Measurements from ENCODE around the gene PRKCI. TPM values are rescaled to one million over a fixed set of nuclear protein-coding genes. Genes with fewer than 3 reads are reported as not detected.

The PRKCI gene
- total and polyA plus RNA-seq, 4 experiments from 2014 or later: 16.4 to 27.7 (median 18.3) TPM

DNA sequence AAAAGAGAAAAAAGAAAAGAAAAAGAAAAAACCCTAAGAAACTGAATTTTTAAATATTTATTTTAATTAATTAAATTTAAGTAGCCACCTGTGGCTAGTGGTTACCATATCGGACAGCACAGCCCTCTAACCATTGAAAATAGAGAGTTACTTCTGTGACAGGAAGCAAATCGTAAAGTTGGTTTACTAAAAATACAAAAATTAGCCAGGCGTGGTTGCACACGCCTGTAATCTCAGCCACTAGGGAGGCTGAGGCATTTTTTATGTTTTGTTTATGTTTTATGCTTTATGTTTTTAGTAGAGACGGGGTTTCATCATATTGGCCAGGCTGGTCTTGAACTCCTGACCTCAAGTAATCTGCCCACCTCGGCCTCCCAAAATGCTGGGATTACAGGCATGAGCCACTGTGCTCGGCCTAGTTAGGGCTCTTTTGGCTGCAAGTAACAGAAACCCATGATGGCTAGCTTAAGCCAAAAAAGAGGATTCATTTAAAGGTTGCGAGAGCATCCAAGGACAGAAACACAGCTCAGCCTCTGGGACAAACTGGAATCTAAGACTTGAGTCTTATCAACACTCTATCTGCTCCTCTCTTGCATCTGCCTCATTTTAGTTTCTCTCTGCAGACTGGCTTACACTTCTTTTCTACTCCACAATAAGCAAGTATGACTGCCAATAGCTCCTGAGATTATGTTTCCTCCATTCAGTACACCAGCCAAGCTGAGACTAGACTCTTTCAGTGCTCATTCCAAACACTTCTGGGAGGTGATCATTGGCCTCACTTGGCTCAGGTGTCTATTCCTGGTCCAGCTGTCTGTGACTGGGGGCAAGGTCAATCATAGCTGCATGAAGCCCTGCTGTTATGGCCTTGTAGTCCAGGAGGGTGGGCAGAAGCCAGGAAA is 128.5 kb downstream of the PRKCI start:
- H3K4me1 ChIP-seq (ENCODE audit: insufficient read depth, low read length): no peaks in the 10 kb centered on the region
- ChIA-PET CTCF (ENCODE audit: partially characterized antibody) (interaction anchor here (1.1 kb wide), 1 partner anchor 73 kb away, joined by 4 read pairs; no protein-coding TSS in a partner anchor), POLR2A (ENCODE audit: partially characterized antibody) (no interaction called here)
- H3K27ac ChIP-seq (ENCODE audit: low read depth, low read length): no peak overlapping the region
- no peaks in the 10 kb centered on the region for H3K9me3 ChIP-seq (ENCODE audit: control insufficient read depth in 1 of 2, low read length in 2 of 2)
- no peaks in the 10 kb centered on the region for H3K27me3 Mint-ChIP-seq
- no peak for DNase-seq
- peaks cover 0 to 2% (median 0%) of the 10 kb centered on the region in 8 donors for H3K9me3 Mint-ChIP-seq
- intact Hi-C loops (cut with micrococcal nuclease): no loop called here
- no peak overlapping the region for H3K4me3 Mint-ChIP-seq
- H3K27ac Mint-ChIP-seq: peak overlapping the region in 2 of 7 donors; percentile 48 to 71
- H3K36me3 ChIP-seq (ENCODE audit: insufficient read depth, low read length): no peaks in the 10 kb centered on the region
- no peaks in the 10 kb centered on the region for H3K27me3 ChIP-seq (ENCODE audit: insufficient read depth, low read length)
- no peaks in the 10 kb centered on the region for H3K36me3 Mint-ChIP-seq
- H3K4me3 ChIP-seq (ENCODE audit: low read length in 2 of 2): no peak overlapping the region
- H3K4me1 Mint-ChIP-seq: peaks cover 6 to 21% (median 11%) of the 10 kb centered on the region in 4 donors

DNA sequence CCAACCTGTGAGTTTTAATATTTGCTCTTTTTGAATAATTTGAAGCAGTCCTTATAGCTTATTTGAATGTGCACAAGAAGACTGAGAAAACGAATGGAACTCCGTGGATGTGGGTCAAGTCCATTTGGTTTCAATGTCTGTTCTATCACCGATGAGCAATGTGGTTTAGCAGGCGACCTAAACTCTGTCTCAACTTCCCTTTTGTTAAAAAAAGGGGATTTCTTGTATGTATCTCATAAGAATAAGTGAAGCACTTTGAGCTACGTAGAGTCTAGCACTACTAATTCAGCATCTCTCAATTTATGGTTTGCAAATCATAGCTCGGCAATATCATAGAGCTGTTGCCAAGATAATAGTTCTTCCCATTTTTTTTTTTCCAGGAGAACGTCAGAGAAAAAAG is 130.7 kb downstream of the PRKCI start:
- Histone ChIP-seq H3K4me1 (ENCODE audit: insufficient read depth, low read length) (peaks cover 5% of the 10 kb centered on the region), H3K27me3 (ENCODE audit: insufficient read depth, low read length) (no peaks in the 10 kb centered on the region), H3K4me3 (ENCODE audit: low read length in 2 of 2) (no peak overlapping the region), H3K27ac (ENCODE audit: low read depth, low read length) (no peak overlapping the region), H3K36me3 (ENCODE audit: insufficient read depth, low read length) (no peaks in the 10 kb centered on the region), H3K9me3 (ENCODE audit: control insufficient read depth in 1 of 2, low read length in 2 of 2) (no peaks in the 10 kb centered on the region)
- H3K9me3 Mint-ChIP-seq: peaks cover 0 to 2% (median 0%) of the 10 kb centered on the region in 8 donors
- peaks cover 11 to 36% (median 18%) of the 10 kb centered on the region in 4 donors for H3K4me1 Mint-ChIP-seq
- no peak overlapping the region for H3K4me3 Mint-ChIP-seq
- H3K27me3 Mint-ChIP-seq: no peaks in the 10 kb centered on the region
- intact Hi-C loops (cut with micrococcal nuclease): no loop called here
- POLR2A ChIA-PET (ENCODE audit: partially characterized antibody): no interaction called here
- CTCF ChIA-PET (ENCODE audit: partially characterized antibody): interaction anchor here (0.7 to 1.7 kb wide), 3 partner anchors 21 to 61 kb away, joined by 3 read pairs; no protein-coding TSS in a partner anchor
- peak in 1 of 5 donors; percentile 48 for DNase-seq
- peaks cover 0 to 1% of the 10 kb centered on the region in 2 donors for H3K36me3 Mint-ChIP-seq
- H3K27ac Mint-ChIP-seq: peak overlapping the region in 1 of 7 donors; percentile 10

DNA sequence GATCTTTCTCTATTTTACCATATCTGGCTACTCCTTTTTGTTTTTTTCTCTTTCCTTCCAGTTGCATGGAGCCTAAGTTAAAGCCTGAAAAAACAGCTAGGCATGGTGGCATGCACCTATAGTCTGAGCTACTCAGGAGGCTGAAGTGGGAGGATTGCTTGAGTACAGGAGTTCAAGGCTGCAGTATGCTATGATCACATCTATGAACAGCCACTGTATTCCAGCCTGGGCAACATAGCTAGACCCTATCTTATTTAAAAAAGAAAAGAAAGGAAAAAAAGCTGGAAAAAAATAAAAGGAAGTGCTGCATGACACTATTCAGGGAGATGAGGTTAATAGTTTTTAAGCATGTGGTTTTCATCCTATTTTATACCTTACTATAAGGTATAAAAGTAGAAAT is 131.3 kb downstream of the PRKCI start:
- Mint-ChIP-seq H3K4me1 (peaks cover 13 to 40% (median 21%) of the 10 kb centered on the region in 4 donors), H3K36me3 (peaks cover 0 to 4% of the 10 kb centered on the region in 2 donors), H3K4me3 (peak overlapping the region in 1 of 8 donors; percentile 9), H3K27ac (peak overlapping the region in 5 of 7 donors; percentile 2 to 52 (median 18)), H3K9me3 (peaks cover 0 to 2% (median 0%) of the 10 kb centered on the region in 8 donors), H3K27me3 (no peaks in the 10 kb centered on the region)
- Histone ChIP-seq H3K4me3 (ENCODE audit: low read length in 2 of 2) (no peak overlapping the region), H3K4me1 (ENCODE audit: insufficient read depth, low read length) (peaks cover 9% of the 10 kb centered on the region), H3K27ac (ENCODE audit: low read depth, low read length) (no peak overlapping the region), H3K36me3 (ENCODE audit: insufficient read depth, low read length) (no peaks in the 10 kb centered on the region), H3K27me3 (ENCODE audit: insufficient read depth, low read length) (no peaks in the 10 kb centered on the region), H3K9me3 (ENCODE audit: control insufficient read depth in 1 of 2, low read length in 2 of 2) (no peaks in the 10 kb centered on the region)
- POLR2A ChIA-PET (ENCODE audit: partially characterized antibody): no interaction called here
- CTCF ChIA-PET (ENCODE audit: partially characterized antibody): interaction anchor here (0.7 to 1.7 kb wide), 3 partner anchors 21 to 60 kb away, joined by 3 read pairs; no protein-coding TSS in a partner anchor
- peak in 1 of 5 donors; percentile 5 for DNase-seq
- intact Hi-C loops (cut with micrococcal nuclease): no loop called here

DNA sequence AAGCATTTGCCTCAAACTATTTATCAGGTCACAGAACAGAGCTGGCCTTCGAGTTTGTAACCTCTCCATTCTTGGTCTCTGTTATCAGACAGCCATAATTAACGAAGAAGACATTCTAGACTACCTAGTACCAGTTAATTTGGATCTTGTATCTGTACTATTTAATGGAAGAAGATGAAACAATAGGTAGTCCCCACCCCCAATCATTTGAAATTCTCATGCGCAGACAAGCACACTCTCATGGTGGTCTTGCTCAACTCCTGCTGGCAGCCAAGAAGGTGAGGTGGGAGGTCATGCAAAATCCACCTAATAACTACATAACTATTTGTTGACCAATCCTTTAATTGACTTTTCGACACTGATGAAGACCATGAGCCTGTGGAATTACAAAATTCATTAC is 132.5 kb downstream of the PRKCI start:
- H3K4me1 ChIP-seq (ENCODE audit: insufficient read depth, low read length): peaks cover 20% of the 10 kb centered on the region
- ChIA-PET CTCF (ENCODE audit: partially characterized antibody) (no interaction called here), POLR2A (ENCODE audit: partially characterized antibody) (no interaction called here)
- H3K9me3 ChIP-seq (ENCODE audit: control insufficient read depth in 1 of 2, low read length in 2 of 2): no peaks in the 10 kb centered on the region
- H3K27ac ChIP-seq (ENCODE audit: low read depth, low read length): no peak overlapping the region
- Mint-ChIP-seq H3K36me3 (peaks cover 0 to 6% of the 10 kb centered on the region in 2 donors), H3K27ac (peak overlapping the region in 6 of 7 donors; percentile 13 to 92 (median 65)), H3K27me3 (no peaks in the 10 kb centered on the region), H3K9me3 (peaks cover 0 to 2% (median 0%) of the 10 kb centered on the region in 8 donors), H3K4me1 (peaks cover 16 to 50% (median 28%) of the 10 kb centered on the region in 4 donors), H3K4me3 (peak overlapping the region in 2 of 8 donors; percentile 55 to 73)
- DNase-seq: no peak
- H3K27me3 ChIP-seq (ENCODE audit: insufficient read depth, low read length): no peaks in the 10 kb centered on the region
- H3K36me3 ChIP-seq (ENCODE audit: insufficient read depth, low read length): no peaks in the 10 kb centered on the region
- intact Hi-C loops (cut with micrococcal nuclease): loop anchor here (5.0 kb wide), 3 partner anchors 58 to 553 kb away; partner anchors contain the start of genes EIF5A2 and RPL22L1
- H3K4me3 ChIP-seq (ENCODE audit: low read length in 2 of 2): no peak overlapping the region

Other genes starting within 250 kb of the PRKCI start
- gene GPR160, start 184.4 kb upstream of the PRKCI start, total RNA-seq: 10 to 100 TPM; 13.1 to 14.9 TPM
- 10 to 100 TPM in 1 of 2 donors, 1 to 10 TPM in 1; 8.1 to 11.7 TPM for gene GPR160, start 184.4 kb upstream of the PRKCI start, polyA plus RNA-seq
- gene PHC3, start 40.7 kb upstream of the PRKCI start, total RNA-seq: 100 to 1,000 TPM; 168 to 173 TPM
- 10 to 100 TPM; 29.2 to 64.6 TPM for gene PHC3, start 40.7 kb upstream of the PRKCI start, polyA plus RNA-seq
- gene SKIL, start 135.3 kb downstream of the PRKCI start, total RNA-seq: 10 to 100 TPM; 59.3 to 60.4 TPM
- gene SKIL, start 135.3 kb downstream of the PRKCI start, polyA plus RNA-seq: 1 to 10 TPM; 2.5 to 4.4 TPM
- gene CLDN11, start 196.4 kb downstream of the PRKCI start, total RNA-seq: under 1 TPM; 0.32 to 0.33 TPM
- gene CLDN11, start 196.4 kb downstream of the PRKCI start, polyA plus RNA-seq: not detected